Measurements from ENCODE around the gene LGALS3BP. TPM values are rescaled to one million over a fixed set of nuclear protein-coding genes. Genes with fewer than 3 reads are reported as not detected.

LGALS3BP gene, protein sequence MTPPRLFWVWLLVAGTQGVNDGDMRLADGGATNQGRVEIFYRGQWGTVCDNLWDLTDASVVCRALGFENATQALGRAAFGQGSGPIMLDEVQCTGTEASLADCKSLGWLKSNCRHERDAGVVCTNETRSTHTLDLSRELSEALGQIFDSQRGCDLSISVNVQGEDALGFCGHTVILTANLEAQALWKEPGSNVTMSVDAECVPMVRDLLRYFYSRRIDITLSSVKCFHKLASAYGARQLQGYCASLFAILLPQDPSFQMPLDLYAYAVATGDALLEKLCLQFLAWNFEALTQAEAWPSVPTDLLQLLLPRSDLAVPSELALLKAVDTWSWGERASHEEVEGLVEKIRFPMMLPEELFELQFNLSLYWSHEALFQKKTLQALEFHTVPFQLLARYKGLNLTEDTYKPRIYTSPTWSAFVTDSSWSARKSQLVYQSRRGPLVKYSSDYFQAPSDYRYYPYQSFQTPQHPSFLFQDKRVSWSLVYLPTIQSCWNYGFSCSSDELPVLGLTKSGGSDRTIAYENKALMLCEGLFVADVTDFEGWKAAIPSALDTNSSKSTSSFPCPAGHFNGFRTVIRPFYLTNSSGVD
- total RNA-seq (2012; rRNA removed) (33.7 and 34.7 TPM in 2 replicates), polyA plus RNA-seq (2012; rRNA removed) (249 and 273 TPM in 2 replicates), Bru-seq, nascent RNA (percentile 65 among the genes with signal in this experiment), BruChase-seq, experiment 1, labeled RNA remaining after a 6-hour chase (percentile 68 among the genes with signal in this experiment), BruChase-seq, experiment 2, labeled RNA remaining after a 2-hour chase (percentile 59 among the genes with signal in this experiment)
- 146 and 259 TPM in 2 replicates for polyA plus RNA-seq (2012; cell fraction: cytosol; rRNA removed)
- 165 and 308 TPM in 2 replicates for polyA plus RNA-seq (2012; cell fraction: nucleus; rRNA removed; ENCODE audit: low replicate concordance)
- long read RNA-seq, transcript LGALS3BP-201 (6 exons, 2,405 nt): major isoform, 185 of 265 reads
- long read RNA-seq, partial matches to known transcripts: 13 of 265 reads
- long read RNA-seq, other reads (novel, unspliced or antisense): 60 of 265 reads

DNA sequence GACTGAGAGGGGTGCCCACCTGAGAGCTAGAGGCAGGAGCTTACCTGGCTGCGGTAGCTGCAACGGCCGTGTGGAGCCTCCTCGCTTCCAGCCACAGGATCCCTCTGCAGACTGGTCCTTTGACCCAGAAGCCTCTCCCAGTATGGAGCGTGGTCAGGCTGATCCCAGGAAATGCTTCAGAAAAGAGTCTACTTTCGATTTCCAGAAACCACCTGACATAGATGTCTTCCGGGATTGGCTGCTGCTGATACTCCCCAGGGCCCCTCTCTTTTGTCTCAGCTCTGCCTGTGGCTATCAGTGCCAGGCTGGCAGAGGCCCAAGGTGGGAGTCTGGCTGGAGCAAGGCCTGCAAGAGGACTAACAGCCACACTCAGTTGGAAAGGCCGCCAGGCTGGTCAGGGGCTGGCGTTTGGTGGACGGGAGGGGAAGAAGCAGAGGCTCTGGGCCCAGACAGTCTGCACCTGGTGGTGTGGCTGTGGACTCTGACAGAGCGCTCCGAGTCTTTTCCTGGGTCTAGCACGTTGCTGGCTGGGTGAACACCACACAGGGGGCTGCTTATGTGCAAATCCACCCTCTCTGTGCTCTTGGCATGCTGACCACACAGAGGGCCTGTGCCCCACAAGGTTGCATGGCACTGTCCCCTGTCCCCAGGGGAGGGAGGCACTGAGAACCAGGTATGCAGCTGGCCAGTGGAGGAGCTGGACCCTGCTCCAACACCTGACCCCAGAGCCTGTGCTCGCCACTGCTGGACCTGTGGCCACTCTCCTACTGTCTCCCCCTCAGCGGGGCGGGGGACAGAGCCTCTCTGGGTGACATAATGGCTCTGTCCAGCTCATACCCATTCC is at the start of gene LGALS3BP:
TSS of gene LGALS3BP (minus strand) at position 144 of the 844 bp plus-strand sequence. CDS start 2,732 bp downstream, outside the sequence.
- Histone ChIP-seq H2BK120ac (ENCODE audit: low read depth, low read length) (peak within 1 kb of the TSS; percentile 86), H2BK20ac (ENCODE audit: low read depth, low read length) (peak within 1 kb of the TSS; percentile 73), H3K4me3 (ENCODE audit: insufficient read depth, low read depth, low read length) (peak within 1 kb of the TSS; percentile 33), H3K4me1 (ENCODE audit: control insufficient read depth, insufficient read depth, low read length) (peaks cover 22% of the 10 kb centered on the region), H2BK15ac (ENCODE audit: low read depth, low read length) (peak within 1 kb of the TSS; percentile 29; the same call in 1 of the 3 replicates), H3K23ac (ENCODE audit: low read depth, low read length) (no peak within 1 kb of the TSS; the same call in 1 of the 2 replicates), H3K36me3 (ENCODE audit: control insufficient read depth, insufficient read depth, low read length) (no peaks in the 10 kb centered on the region), H3K9me3 (ENCODE audit: control insufficient read depth, insufficient read depth, low read length) (no peaks in the 10 kb centered on the region), H3K4ac (ENCODE audit: low read depth, low read length) (peak within 1 kb of the TSS; percentile 93), H3K14ac (replicated peaks; ENCODE audit: low read depth, low read length) (peak within 1 kb of the TSS; percentile 91), H2AK9ac (replicated peaks; ENCODE audit: low read depth, low read length, poor library complexity) (peak within 1 kb of the TSS; percentile 93), H3K4me2 (ENCODE audit: low read depth, low read length) (peak within 1 kb of the TSS; percentile 80), H2BK5ac (ENCODE audit: low read depth, low read length, poor library complexity, severe bottlenecking) (peak within 1 kb of the TSS; percentile 75), H4K91ac (ENCODE audit: insufficient read depth, low read depth, low read length) (peak within 1 kb of the TSS; percentile 87), H3K27ac (ENCODE audit: insufficient read depth, low read length) (peak within 1 kb of the TSS; percentile 70), H3K18ac (ENCODE audit: low read depth, low read length) (peak within 1 kb of the TSS; percentile 50), H3K79me1 (ENCODE audit: low read depth in 1 of 2, low read length in 2 of 2) (peaks cover 4 to 39% of the 10 kb centered on the region in 2 experiments; a peak in 2 of 4 replicates), H2AFZ (replicated peaks; ENCODE audit: low read length, poor library complexity) (peak within 1 kb of the TSS; percentile 99), H4K5ac (ENCODE audit: low read depth, low read length) (peak within 1 kb of the TSS; percentile 72), H3K27me3 (ENCODE audit: control insufficient read depth, insufficient read depth, low read length) (no peaks in the 10 kb centered on the region), H4K20me1 (ENCODE audit: insufficient read depth, low read length) (no peaks in the 10 kb centered on the region), H4K8ac (ENCODE audit: low read depth in 2 of 2, low read length in 2 of 2) (peak within 1 kb of the TSS; percentile 96 to 98), H3K56ac (ENCODE audit: extremely low read depth, insufficient read depth, low read length) (no peak within 1 kb of the TSS; the same call in 1 of the 2 replicates), H3K9ac (ENCODE audit: low read depth, low read length) (peak within 1 kb of the TSS; percentile 55), H3K9me1 (ENCODE audit: insufficient read depth, low read length) (peaks cover 18% of the 10 kb centered on the region), H2AK5ac (ENCODE audit: low read depth, low read length) (peak within 1 kb of the TSS; percentile 91)
- BruUV-seq (replicated peaks): no TSS peak
- POLR2A ChIA-PET (ENCODE audit: unreplicated experiment): no interaction called here
- TF ChIP-seq MAFK (IDR thresholded peaks at IDR 0.05; ENCODE audit: low read depth, low read length) (no peak), RAD21 (IDR thresholded peaks at IDR 0.05; ENCODE audit: low read length) (no peak), CHD1 (IDR thresholded peaks at IDR 0.05; ENCODE audit: low read depth, low read length) (no peak), MXI1 (IDR thresholded peaks at IDR 0.05; ENCODE audit: borderline replicate concordance, low read depth, low read length) (peak; percentile 21; the same call in 1 of the 2 replicates), RFX5 (IDR thresholded peaks at IDR 0.05; ENCODE audit: low read depth, low read length) (no peak)
- TF ChIP-seq, protein P1, sequence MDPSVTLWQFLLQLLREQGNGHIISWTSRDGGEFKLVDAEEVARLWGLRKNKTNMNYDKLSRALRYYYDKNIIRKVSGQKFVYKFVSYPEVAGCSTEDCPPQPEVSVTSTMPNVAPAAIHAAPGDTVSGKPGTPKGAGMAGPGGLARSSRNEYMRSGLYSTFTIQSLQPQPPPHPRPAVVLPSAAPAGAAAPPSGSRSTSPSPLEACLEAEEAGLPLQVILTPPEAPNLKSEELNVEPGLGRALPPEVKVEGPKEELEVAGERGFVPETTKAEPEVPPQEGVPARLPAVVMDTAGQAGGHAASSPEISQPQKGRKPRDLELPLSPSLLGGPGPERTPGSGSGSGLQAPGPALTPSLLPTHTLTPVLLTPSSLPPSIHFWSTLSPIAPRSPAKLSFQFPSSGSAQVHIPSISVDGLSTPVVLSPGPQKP (IDR thresholded peaks at IDR 0.05; ENCODE audit: borderline replicate concordance, low read depth, low read length): no peak
- TF ChIP-seq, protein P2, sequence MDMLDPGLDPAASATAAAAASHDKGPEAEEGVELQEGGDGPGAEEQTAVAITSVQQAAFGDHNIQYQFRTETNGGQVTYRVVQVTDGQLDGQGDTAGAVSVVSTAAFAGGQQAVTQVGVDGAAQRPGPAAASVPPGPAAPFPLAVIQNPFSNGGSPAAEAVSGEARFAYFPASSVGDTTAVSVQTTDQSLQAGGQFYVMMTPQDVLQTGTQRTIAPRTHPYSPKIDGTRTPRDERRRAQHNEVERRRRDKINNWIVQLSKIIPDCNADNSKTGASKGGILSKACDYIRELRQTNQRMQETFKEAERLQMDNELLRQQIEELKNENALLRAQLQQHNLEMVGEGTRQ (IDR thresholded peaks at IDR 0.05; ENCODE audit: low read depth, low read length): peak; percentile 56; the same call in 1 of the 2 replicates
- WGBS, 2 experiments (ENCODE audit: extremely low coverage in 2 of 2, insufficient read length in 1 of 2): 60% methylated on average over 5 of the region's 16 CpGs; no CpG with 5 or more reads in 1 of the 2 experiments
- dilution Hi-C loops (cut with HindIII; ENCODE audit: low sequenced_read_pairs, unreplicated experiment) (no loop called here), in situ Hi-C loops (cut with MboI; ENCODE audit: low sequenced_read_pairs) (no loop called here), intact Hi-C loops (cut with micrococcal nuclease) (no loop called here)
- peak; percentile 83 for ATAC-seq (ENCODE audit: low read depth)
- DNase-seq: peak; percentile 78
- CTCF ChIA-PET: no interaction called here
